ENCODE data around the gene GSAP. TPM values are rescaled to one million over a fixed set of nuclear protein-coding genes. Genes with fewer than 3 reads are reported as not detected.

The GSAP gene
- total RNA-seq, 1 experiment from 2014 or later, result 6.5 TPM

GRCh38 chr7:77290425-77290824, 125.7 kb downstream of the GSAP start:
- CTCF ChIA-PET, result no interaction called here
- no peaks in the 10 kb centered on the region for H3F3A ChIP-seq (ENCODE audit: low read length, unreplicated experiment)
- H3K9ac ChIP-seq (ENCODE audit: low read length), result no peak overlapping the region
- no TSS peak for BruUV-seq (replicated peaks)
- ATAC-seq (peak; percentile 70), DNase-seq (peak; percentile 13)
- H4K20me1 ChIP-seq (ENCODE audit: low read length), result no peaks in the 10 kb centered on the region
- TF ChIP-seq EZH2phosphoT487 (IDR thresholded peaks at IDR 0.05; ENCODE audit: borderline replicate concordance, low read length) (no peak), EZH2 (IDR thresholded peaks at IDR 0.05; ENCODE audit: low read length, unreplicated experiment) (no peak), CTCF (conservative IDR thresholded peaks at IDR 0.05; ENCODE audit: low read depth, low read length) (no peak)
- H3K4me1 ChIP-seq (ENCODE audit: insufficient read depth, low read length), result no peaks in the 10 kb centered on the region
- H3K36me3 ChIP-seq (ENCODE audit: low read depth, low read length), result no peaks in the 10 kb centered on the region
- no peaks in the 10 kb centered on the region for H3K27me3 ChIP-seq (ENCODE audit: low read length)
- no peaks in the 10 kb centered on the region for H3K79me2 ChIP-seq (ENCODE audit: low read length)
- no peak overlapping the region for H2AFZ ChIP-seq (ENCODE audit: low read length)
- no peaks in the 10 kb centered on the region for H3K9me2 ChIP-seq (replicated peaks; ENCODE audit: low read length)
- H3K4me3 ChIP-seq (ENCODE audit: low read length), result no peak overlapping the region
- intact Hi-C loops (cut with micrococcal nuclease), result no loop called here
- POLR2A ChIA-PET (ENCODE audit: unreplicated experiment), result no interaction called here
- no peaks in the 10 kb centered on the region for H3K9me3 ChIP-seq (ENCODE audit: low read length)
- no peak overlapping the region for H3K27ac ChIP-seq (ENCODE audit: low read length)
- no peak overlapping the region for H3K4me2 ChIP-seq (ENCODE audit: low read length)

GRCh38 chr7:77289387-77289786, 126.8 kb downstream of the GSAP start:
- no TSS peak for BruUV-seq (replicated peaks)
- CTCF ChIA-PET, result no interaction called here
- Histone ChIP-seq H3K79me2 (ENCODE audit: low read length) (no peaks in the 10 kb centered on the region), H3K4me3 (ENCODE audit: low read length) (no peak overlapping the region), H3K9ac (ENCODE audit: low read length) (no peak overlapping the region), H3K27me3 (ENCODE audit: low read length) (no peaks in the 10 kb centered on the region), H2AFZ (ENCODE audit: low read length) (no peak overlapping the region), H3K4me2 (ENCODE audit: low read length) (no peak overlapping the region), H4K20me1 (ENCODE audit: low read length) (no peaks in the 10 kb centered on the region), H3K4me1 (ENCODE audit: insufficient read depth, low read length) (no peaks in the 10 kb centered on the region), H3K9me2 (replicated peaks; ENCODE audit: low read length) (no peaks in the 10 kb centered on the region), H3K9me3 (ENCODE audit: low read length) (no peaks in the 10 kb centered on the region), H3K36me3 (ENCODE audit: low read depth, low read length) (no peaks in the 10 kb centered on the region), H3K27ac (ENCODE audit: low read length) (no peak overlapping the region), H3F3A (ENCODE audit: low read length, unreplicated experiment) (no peaks in the 10 kb centered on the region)
- TF ChIP-seq CTCF (conservative IDR thresholded peaks at IDR 0.05; ENCODE audit: low read depth, low read length), result no peak
- TF ChIP-seq EZH2 (IDR thresholded peaks at IDR 0.05; ENCODE audit: low read length, unreplicated experiment), result no peak
- TF ChIP-seq EZH2phosphoT487 (IDR thresholded peaks at IDR 0.05; ENCODE audit: borderline replicate concordance, low read length), result no peak
- POLR2A ChIA-PET (ENCODE audit: unreplicated experiment), result no interaction called here
- no peak for ATAC-seq
- intact Hi-C loops (cut with micrococcal nuclease), result no loop called here
- no peak for DNase-seq

GRCh38 chr7:77288676-77289320, 127.4 kb downstream of the GSAP start:
- Histone ChIP-seq H3F3A (ENCODE audit: low read length, unreplicated experiment) (no peaks in the 10 kb centered on the region), H3K9me2 (replicated peaks; ENCODE audit: low read length) (no peaks in the 10 kb centered on the region), H3K27ac (ENCODE audit: low read length) (no peak overlapping the region), H3K36me3 (ENCODE audit: low read depth, low read length) (no peaks in the 10 kb centered on the region), H3K9ac (ENCODE audit: low read length) (no peak overlapping the region), H3K4me3 (ENCODE audit: low read length) (no peak overlapping the region), H3K9me3 (ENCODE audit: low read length) (no peaks in the 10 kb centered on the region), H2AFZ (ENCODE audit: low read length) (no peak overlapping the region), H3K4me1 (ENCODE audit: insufficient read depth, low read length) (no peaks in the 10 kb centered on the region), H3K27me3 (ENCODE audit: low read length) (no peaks in the 10 kb centered on the region), H3K4me2 (ENCODE audit: low read length) (no peak overlapping the region), H3K79me2 (ENCODE audit: low read length) (no peaks in the 10 kb centered on the region), H4K20me1 (ENCODE audit: low read length) (no peaks in the 10 kb centered on the region)
- ChIA-PET CTCF (no interaction called here), POLR2A (ENCODE audit: unreplicated experiment) (no interaction called here)
- no TSS peak for BruUV-seq (replicated peaks)
- no peak for DNase-seq
- ATAC-seq, result no peak
- TF ChIP-seq EZH2phosphoT487 (IDR thresholded peaks at IDR 0.05; ENCODE audit: borderline replicate concordance, low read length) (no peak), CTCF (conservative IDR thresholded peaks at IDR 0.05; ENCODE audit: low read depth, low read length) (no peak), EZH2 (IDR thresholded peaks at IDR 0.05; ENCODE audit: low read length, unreplicated experiment) (no peak)
- intact Hi-C loops (cut with micrococcal nuclease), result no loop called here
